ENCODE measurements around the gene CPTP. TPM values are rescaled to one million over a fixed set of nuclear protein-coding genes. Genes with fewer than 3 reads are reported as not detected.
"Not testable (repeated sequence)": the region's sequence is repeated elsewhere in the genome, so short reads cannot be mapped to it uniquely, and the experiment has no call there.

CPTP gene
- total RNA-seq, 1 experiment from 2014 or later, result 14.0 TPM

DNA sequence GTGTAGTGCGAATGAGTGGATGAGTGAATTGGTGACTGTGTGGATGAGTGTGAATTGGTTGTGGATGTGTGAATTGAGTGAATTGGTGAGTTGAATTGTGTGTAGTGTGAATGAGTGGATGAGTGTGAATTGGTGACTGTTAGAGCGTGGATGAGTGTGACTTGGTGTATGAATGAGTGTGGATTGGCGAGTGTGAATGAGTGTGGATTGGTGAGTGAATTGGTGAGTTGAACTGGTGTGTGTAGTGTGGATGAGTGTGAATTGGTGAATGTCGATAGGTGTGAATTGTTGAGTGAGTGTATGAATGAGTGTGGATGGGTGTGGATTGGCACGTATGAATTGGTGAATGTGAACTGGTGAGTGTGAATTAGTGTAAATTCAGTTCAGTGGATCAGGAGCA is 42.7 kb downstream of the CPTP start:
- Mint-ChIP-seq H3K36me3 (ENCODE audit: insufficient read depth in 1 of 3, low read depth in 3 of 3) (peaks cover 0 to 2% (median 0%) of the 10 kb centered on the region in 3 experiments; a peak in 2 of 7 replicates), H3K27ac (no peak overlapping the region), H3K4me1 (peaks cover 0 to under 1% of the 10 kb centered on the region in 2 experiments; a peak in 2 of 4 replicates), H3K9me3 (no peaks in the 10 kb centered on the region; a peak in 1 of 5 replicates), H3K27me3 (ENCODE audit: low read depth) (peaks cover 23% of the 10 kb centered on the region), H3K4me3 (no peak overlapping the region)
- no peak overlapping the region for H3K14ac ChIP-seq (ENCODE audit: insufficient read depth, low read length)
- H3T11ph ChIP-seq (ENCODE audit: low read length), result no peak overlapping the region
- H2BK120ac ChIP-seq (ENCODE audit: low read depth, low read length, poor library complexity, severe bottlenecking), result no peak overlapping the region
- H4K5ac ChIP-seq (ENCODE audit: insufficient read length, low read depth, low read length), result no peak overlapping the region
- peaks cover 3% of the 10 kb centered on the region for H3K23me2 ChIP-seq (ENCODE audit: insufficient read length, low read depth, low read length, poor library complexity, severe bottlenecking)
- H4K8ac ChIP-seq (replicated peaks; ENCODE audit: insufficient read length, low read depth, low read length), result no peak overlapping the region
- no peaks in the 10 kb centered on the region for H3K27me3 ChIP-seq (ENCODE audit: insufficient read depth, low read length)
- H3K4me2 ChIP-seq (ENCODE audit: insufficient read depth, insufficient read length, low read length), result no peak overlapping the region
- no peak overlapping the region for H2BK12ac ChIP-seq (ENCODE audit: insufficient read length, low read depth, low read length)
- no peak overlapping the region for H3K56ac ChIP-seq (ENCODE audit: insufficient read length, low read depth, low read length)
- TF ChIP-seq, protein P1, sequence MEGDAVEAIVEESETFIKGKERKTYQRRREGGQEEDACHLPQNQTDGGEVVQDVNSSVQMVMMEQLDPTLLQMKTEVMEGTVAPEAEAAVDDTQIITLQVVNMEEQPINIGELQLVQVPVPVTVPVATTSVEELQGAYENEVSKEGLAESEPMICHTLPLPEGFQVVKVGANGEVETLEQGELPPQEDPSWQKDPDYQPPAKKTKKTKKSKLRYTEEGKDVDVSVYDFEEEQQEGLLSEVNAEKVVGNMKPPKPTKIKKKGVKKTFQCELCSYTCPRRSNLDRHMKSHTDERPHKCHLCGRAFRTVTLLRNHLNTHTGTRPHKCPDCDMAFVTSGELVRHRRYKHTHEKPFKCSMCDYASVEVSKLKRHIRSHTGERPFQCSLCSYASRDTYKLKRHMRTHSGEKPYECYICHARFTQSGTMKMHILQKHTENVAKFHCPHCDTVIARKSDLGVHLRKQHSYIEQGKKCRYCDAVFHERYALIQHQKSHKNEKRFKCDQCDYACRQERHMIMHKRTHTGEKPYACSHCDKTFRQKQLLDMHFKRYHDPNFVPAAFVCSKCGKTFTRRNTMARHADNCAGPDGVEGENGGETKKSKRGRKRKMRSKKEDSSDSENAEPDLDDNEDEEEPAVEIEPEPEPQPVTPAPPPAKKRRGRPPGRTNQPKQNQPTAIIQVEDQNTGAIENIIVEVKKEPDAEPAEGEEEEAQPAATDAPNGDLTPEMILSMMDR (conservative IDR thresholded peaks at IDR 0.05), result no peak
- no peak overlapping the region for H2BK5ac ChIP-seq (ENCODE audit: insufficient read length, low read length)
- H3K4me1 ChIP-seq (ENCODE audit: insufficient read depth, low read length), result no peaks in the 10 kb centered on the region; the same call in 1 of the 2 replicates
- H3K79me1 ChIP-seq (ENCODE audit: insufficient read depth, low read depth, low read length, poor library complexity, severe bottlenecking), result no peaks in the 10 kb centered on the region
- H4K20me1 ChIP-seq (ENCODE audit: control insufficient read depth, insufficient read depth, insufficient read length), result no peaks in the 10 kb centered on the region
- no peak overlapping the region for H3K27ac ChIP-seq (ENCODE audit: insufficient read length, low read depth, low read length)
- no peak overlapping the region for H3K23ac ChIP-seq (ENCODE audit: insufficient read length, low read depth, low read length)
- no peak for DNase-seq
- no peaks in the 10 kb centered on the region for H3K79me2 ChIP-seq (ENCODE audit: insufficient read depth, low read length)
- H3K4ac ChIP-seq (ENCODE audit: low read depth, low read length), result no peak overlapping the region
- H3K18ac ChIP-seq (ENCODE audit: insufficient read length, low read depth, low read length), result no peak overlapping the region
- 100% methylated on average over 5 of the region's 5 CpGs for WGBS (ENCODE audit: extremely low coverage, insufficient read length, low lambda C conversion rate)
- H4K91ac ChIP-seq (ENCODE audit: insufficient read length, low read depth, low read length), result no peak overlapping the region
- H2AFZ ChIP-seq (ENCODE audit: low read length), result no peak overlapping the region
- H3K9me3 ChIP-seq (ENCODE audit: control insufficient read depth, low read depth, low read length), result peaks cover 20% of the 10 kb centered on the region
- no peak overlapping the region for H2BK15ac ChIP-seq (ENCODE audit: low read depth, low read length)
- no peak overlapping the region for H2AK5ac ChIP-seq (ENCODE audit: insufficient read length, low read length)
- H3K9ac ChIP-seq (ENCODE audit: extremely low read depth, insufficient read length, low read length), result no peak overlapping the region
- no peak overlapping the region for H2BK20ac ChIP-seq (ENCODE audit: low read depth, low read length, poor library complexity, severe bottlenecking)

DNA sequence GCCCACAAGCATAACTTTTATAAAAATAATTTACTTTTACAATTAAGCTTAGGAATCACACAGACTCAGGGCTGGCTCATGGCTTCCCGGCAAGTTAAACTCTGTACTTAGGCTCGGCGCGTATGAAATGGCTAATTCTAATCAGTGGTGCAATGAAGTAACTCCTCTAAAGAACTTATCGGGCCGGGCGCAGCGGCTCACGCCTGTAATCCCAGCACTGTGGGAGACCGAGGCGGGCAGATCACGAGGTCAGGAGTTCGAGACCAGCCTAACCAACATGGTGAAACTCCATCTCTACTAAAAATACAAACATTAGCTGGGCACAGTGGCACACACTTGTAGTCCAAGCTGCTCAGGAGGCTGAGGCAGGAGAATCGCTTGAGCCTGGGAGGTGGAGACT is 45.5 kb downstream of the CPTP start:
- H2BK5ac ChIP-seq (ENCODE audit: insufficient read length, low read length); H4K91ac ChIP-seq (ENCODE audit: insufficient read length, low read depth, low read length); H3K4me1 ChIP-seq (ENCODE audit: insufficient read depth, low read length); H3K14ac ChIP-seq (ENCODE audit: insufficient read depth, low read length); H3K4ac ChIP-seq (ENCODE audit: low read depth, low read length); H3K56ac ChIP-seq (ENCODE audit: insufficient read length, low read depth, low read length); H3T11ph ChIP-seq (ENCODE audit: low read length); H2AK5ac ChIP-seq (ENCODE audit: insufficient read length, low read length); H3K4me3 Mint-ChIP-seq; H3K23me2 ChIP-seq (ENCODE audit: insufficient read length, low read depth, low read length, poor library complexity, severe bottlenecking); H4K5ac ChIP-seq (ENCODE audit: insufficient read length, low read depth, low read length); H3K18ac ChIP-seq (ENCODE audit: insufficient read length, low read depth, low read length); H4K8ac ChIP-seq (replicated peaks; ENCODE audit: insufficient read length, low read depth, low read length); DNase-seq; H3K79me2 ChIP-seq (ENCODE audit: insufficient read depth, low read length); H2BK12ac ChIP-seq (ENCODE audit: insufficient read length, low read depth, low read length); H3K4me2 ChIP-seq (ENCODE audit: insufficient read depth, insufficient read length, low read length); H3K27me3 Mint-ChIP-seq (ENCODE audit: low read depth); H3K9ac ChIP-seq (ENCODE audit: extremely low read depth, insufficient read length, low read length); H3K23ac ChIP-seq (ENCODE audit: insufficient read length, low read depth, low read length); H3K27ac Mint-ChIP-seq; H2BK20ac ChIP-seq (ENCODE audit: low read depth, low read length, poor library complexity, severe bottlenecking); H3K27me3 ChIP-seq (ENCODE audit: insufficient read depth, low read length); H2BK120ac ChIP-seq (ENCODE audit: low read depth, low read length, poor library complexity, severe bottlenecking); H2AFZ ChIP-seq (ENCODE audit: low read length); H3K4me1 Mint-ChIP-seq; H3K27ac ChIP-seq (ENCODE audit: insufficient read length, low read depth, low read length); H3K9me3 Mint-ChIP-seq; H4K20me1 ChIP-seq (ENCODE audit: control insufficient read depth, insufficient read depth, insufficient read length); H2BK15ac ChIP-seq (ENCODE audit: low read depth, low read length): not testable (repeated sequence)
- peaks cover 13% of the 10 kb centered on the region for H3K79me1 ChIP-seq (ENCODE audit: insufficient read depth, low read depth, low read length, poor library complexity, severe bottlenecking)
- WGBS (ENCODE audit: extremely low coverage, insufficient read length, low lambda C conversion rate), result no CpG with 5 or more reads among the region's 14 CpGs
- peaks cover 20% of the 10 kb centered on the region for H3K9me3 ChIP-seq (ENCODE audit: control insufficient read depth, low read depth, low read length)
- peaks cover 6 to 20% (median 12%) of the 10 kb centered on the region in 3 experiments for H3K36me3 Mint-ChIP-seq (ENCODE audit: insufficient read depth in 1 of 3, low read depth in 3 of 3)
